Measurements from ENCODE around the gene ZBTB32. TPM values are rescaled to one million over a fixed set of nuclear protein-coding genes. Genes with fewer than 3 reads are reported as not detected.

ZBTB32 gene
- total RNA-seq, 1 experiment from 2014 or later = not detected

DNA sequence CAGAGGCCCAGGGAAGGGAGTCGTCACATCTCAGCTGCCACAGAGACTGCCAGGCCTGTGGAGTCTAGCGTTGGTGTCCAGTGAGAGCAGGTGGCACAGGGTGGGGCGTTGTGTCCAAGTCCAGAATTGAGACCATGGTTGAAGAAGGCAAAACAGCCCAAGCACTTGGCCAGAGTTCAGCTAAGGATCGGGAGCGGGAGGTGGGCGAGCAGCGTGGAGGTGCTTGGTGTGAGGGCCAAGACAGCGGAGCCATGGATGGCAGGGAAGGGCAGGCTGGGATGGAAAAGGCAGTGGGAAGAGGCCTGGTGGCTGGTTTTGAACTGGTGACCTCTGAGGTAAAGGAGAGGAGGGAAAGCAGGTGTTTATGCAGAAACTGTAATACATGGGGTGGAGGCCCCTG, 29.9 kb downstream of the ZBTB32 start:
- ATAC-seq = no peak
- Histone ChIP-seq H3K9ac (ENCODE audit: low read length) (no peak overlapping the region), H3K9me3 (ENCODE audit: control insufficient read depth in 1 of 2, insufficient read depth in 1 of 2, low read depth in 1 of 2, low read length in 2 of 2) (no peaks in the 10 kb centered on the region), H3K4me1 (ENCODE audit: control insufficient read depth in 1 of 2, insufficient read depth in 2 of 2, low read length in 2 of 2) (no peaks in the 10 kb centered on the region; a peak in 1 of 4 replicates), H4K20me1 (ENCODE audit: insufficient read depth) (no peaks in the 10 kb centered on the region), H3K4me3 (replicated peaks in 1 of 2; ENCODE audit: low read depth in 1 of 2, low read length in 2 of 2) (no peak overlapping the region), H2AFZ (ENCODE audit: low read depth, low read length, poor library complexity, severe bottlenecking) (no peak overlapping the region), H3K27me3 (ENCODE audit: insufficient read depth, low read length) (no peaks in the 10 kb centered on the region), H3K27ac (ENCODE audit: low read depth, low read length) (no peak overlapping the region), H3K36me3 (ENCODE audit: control insufficient read depth in 1 of 2, insufficient read depth in 2 of 2, low read length in 2 of 2) (peaks cover 40 to 49% of the 10 kb centered on the region in 2 experiments; a peak in 3 of 4 replicates), H3K4me2 (ENCODE audit: low read length) (no peak overlapping the region), H3K79me2 (ENCODE audit: insufficient read depth, low read length) (no peaks in the 10 kb centered on the region), H3K9me2 (ENCODE audit: insufficient read depth) (no peaks in the 10 kb centered on the region)
- ChIA-PET RAD21 (ENCODE audit: low non-redundant PET in 1 of 2, low total read pairs in 2 of 2, uncharacterized antibody in 2 of 2, unreplicated experiment in 2 of 2) (no interaction called here), POLR2A (no interaction called here), CTCF (no interaction called here)
- DNase-seq (ENCODE audit: low read depth, low spot score) = no peak
- intact Hi-C loops (cut with micrococcal nuclease) = no loop called here
- no TSS peak for BruUV-seq (replicated peaks)
- TF ChIP-seq YY1 (IDR thresholded peaks at IDR 0.05; ENCODE audit: extremely low read depth, insufficient replicate concordance, low read depth, low read length) (no peak), FOSL1 (IDR thresholded peaks at IDR 0.05; ENCODE audit: low read depth) (no peak), RAD21 (IDR thresholded peaks at IDR 0.05; ENCODE audit: low read depth) (no peak), EZH2phosphoT487 (IDR thresholded peaks at IDR 0.05; ENCODE audit: borderline replicate concordance) (no peak), POLR2A (IDR thresholded peaks at IDR 0.05; ENCODE audit: borderline replicate concordance, extremely low read depth, insufficient read depth, insufficient read length) (no peak), EZH2 (IDR thresholded peaks at IDR 0.05) (no peak), ZNF274 (IDR thresholded peaks at IDR 0.05; ENCODE audit: low read depth, low read length) (no peak), CTCF (IDR thresholded peaks at IDR 0.05 in 2 of 3, conservative IDR thresholded peaks at IDR 0.05 in 1 of 3; ENCODE audit: borderline replicate concordance in 1 of 3, insufficient read depth in 1 of 3, low read depth in 2 of 3, low read length in 2 of 3) (no peak), SP1 (IDR thresholded peaks at IDR 0.05; ENCODE audit: low read depth) (no peak), ELF1 (IDR thresholded peaks at IDR 0.05; ENCODE audit: borderline replicate concordance, low read depth) (no peak), SRF (IDR thresholded peaks at IDR 0.05; ENCODE audit: low read depth) (no peak)

Data from HCT116 (cell line).